ENCODE data around the gene RABEP1. TPM values are rescaled to one million over a fixed set of nuclear protein-coding genes. Genes with fewer than 3 reads are reported as not detected.

The RABEP1 gene
- total RNA-seq, 1 donor from 2014 or later = 33.4 TPM

- intact Hi-C loops (cut with DNase I) = no loop called here
- Histone ChIP-seq H3K4me1 (no peaks in the 10 kb centered on the region), H3K27me3 (no peaks in the 10 kb centered on the region), H3K4me3 (no peak overlapping the region), H3K36me3 (peaks cover 0 to 80% of the 10 kb centered on the region in 2 donors), H3K9me3 (no peaks in the 10 kb centered on the region), H3K27ac (no peak overlapping the region)
- TF ChIP-seq POLR2AphosphoS5 (IDR thresholded peaks at IDR 0.05; ENCODE audit: insufficient read depth in 1 of 2, low read depth in 1 of 2) = no peak
- no peak for TF ChIP-seq CTCF (IDR thresholded peaks at IDR 0.05)
- no peak for TF ChIP-seq POLR2A (IDR thresholded peaks at IDR 0.05)
- DNase-seq (ENCODE audit: extremely low spot score in 2 of 2) = no peak
These were observed 109.6 kb downstream of the RABEP1 start for GRCh38 chr17:5391678-5392077.

- TF ChIP-seq CTCF (IDR thresholded peaks at IDR 0.05) (no peak), POLR2A (IDR thresholded peaks at IDR 0.05) (no peak), POLR2AphosphoS5 (IDR thresholded peaks at IDR 0.05; ENCODE audit: insufficient read depth in 1 of 2, low read depth in 1 of 2) (no peak)
- Histone ChIP-seq H3K27ac (no peak overlapping the region), H3K4me1 (no peaks in the 10 kb centered on the region), H3K36me3 (peaks cover 0 to 78% of the 10 kb centered on the region in 2 donors), H3K9me3 (no peaks in the 10 kb centered on the region), H3K27me3 (no peaks in the 10 kb centered on the region), H3K4me3 (no peak overlapping the region)
- DNase-seq (ENCODE audit: extremely low spot score in 2 of 2) = no peak
- intact Hi-C loops (cut with DNase I) = no loop called here
These were observed 114.5 kb downstream of the RABEP1 start for GRCh38 chr17:5396612-5397011.

GRCh38 chr17:5399767-5400166 is 117.7 kb downstream of the RABEP1 start:
- Histone ChIP-seq H3K27ac (no peak overlapping the region), H3K4me3 (no peak overlapping the region), H3K4me1 (no peaks in the 10 kb centered on the region), H3K27me3 (no peaks in the 10 kb centered on the region), H3K9me3 (no peaks in the 10 kb centered on the region), H3K36me3 (peaks cover 0 to 82% of the 10 kb centered on the region in 2 donors)
- DNase-seq (ENCODE audit: extremely low spot score in 2 of 2) = no peak
- intact Hi-C loops (cut with DNase I) = no loop called here
- TF ChIP-seq CTCF (IDR thresholded peaks at IDR 0.05) (no peak), POLR2A (IDR thresholded peaks at IDR 0.05) (no peak), POLR2AphosphoS5 (IDR thresholded peaks at IDR 0.05; ENCODE audit: insufficient read depth in 1 of 2, low read depth in 1 of 2) (no peak)

GRCh38 chr17:5405400-5405799 is 123.3 kb downstream of the RABEP1 start:
- no peak for DNase-seq (ENCODE audit: extremely low spot score in 2 of 2)
- TF ChIP-seq POLR2A (IDR thresholded peaks at IDR 0.05) (no peak), POLR2AphosphoS5 (IDR thresholded peaks at IDR 0.05; ENCODE audit: insufficient read depth in 1 of 2, low read depth in 1 of 2) (no peak), CTCF (IDR thresholded peaks at IDR 0.05) (no peak)
- Histone ChIP-seq H3K4me3 (no peak overlapping the region), H3K4me1 (no peaks in the 10 kb centered on the region), H3K36me3 (peaks cover 0 to 87% of the 10 kb centered on the region in 2 donors), H3K27ac (no peak overlapping the region), H3K9me3 (no peaks in the 10 kb centered on the region), H3K27me3 (no peaks in the 10 kb centered on the region)
- intact Hi-C loops (cut with DNase I) = no loop called here

- peaks cover under 1% of the 10 kb centered on the region for H3K4me1 ChIP-seq
These were observed 126.1 kb downstream of the RABEP1 start for GRCh38 chr17:5408186-5408585.

More at GRCh38 chr17:5408186-5408585, 126.1 kb downstream of the RABEP1 start:
- H3K9me3 ChIP-seq = no peaks in the 10 kb centered on the region
- peaks cover 0 to 87% of the 10 kb centered on the region in 2 donors for H3K36me3 ChIP-seq
- H3K4me3 ChIP-seq = no peak overlapping the region
- TF ChIP-seq CTCF (IDR thresholded peaks at IDR 0.05) (no peak), POLR2A (IDR thresholded peaks at IDR 0.05) (no peak), POLR2AphosphoS5 (IDR thresholded peaks at IDR 0.05; ENCODE audit: insufficient read depth in 1 of 2, low read depth in 1 of 2) (no peak)
- H3K27me3 ChIP-seq = no peaks in the 10 kb centered on the region
- DNase-seq (ENCODE audit: extremely low spot score in 2 of 2) = no peak
- no peak overlapping the region for H3K27ac ChIP-seq
- intact Hi-C loops (cut with DNase I) = no loop called here
